ENCODE results near the gene CARS1. TPM values are rescaled to one million over a fixed set of nuclear protein-coding genes. Genes with fewer than 3 reads are reported as not detected.

CARS1 gene
- polyA plus RNA-seq, 3 donors: 30.9 to 46.8 (median 35.7) TPM

GRCh38 chr11:3099178-3099577 lies 42.0 kb upstream of the CARS1 start:
- no peak overlapping the region for H2AFZ ChIP-seq (ENCODE audit: insufficient read depth, low read depth, low read length, poor library complexity, severe bottlenecking)
- Mint-ChIP-seq H3K27me3 (ENCODE audit: low read depth in 3 of 3) (no peaks in the 10 kb centered on the region), H3K4me1 (peaks cover 30% of the 10 kb centered on the region), H3K9me3 (no peaks in the 10 kb centered on the region), H3K27ac (peak overlapping the region in 4 of 7 donors; percentile 42 to 75 (median 64)), H3K4me3 (no peak overlapping the region), H3K36me3 (peaks cover 35 to 81% of the 10 kb centered on the region in 2 donors)
- intact Hi-C loops (cut with micrococcal nuclease): no loop called here
- peak overlapping the region in 1 of 2 donors; percentile 67 for H3K27ac ChIP-seq (ENCODE audit: low read depth in 1 of 2, low read length in 2 of 2)
- no peaks in the 10 kb centered on the region for H3K79me2 ChIP-seq (ENCODE audit: insufficient read depth, low read length)
- WGBS (ENCODE audit: insufficient coverage): no CpG with 5 or more reads among the region's 3 CpGs
- H3K9me3 ChIP-seq (replicated peaks in 1 of 2; ENCODE audit: control insufficient read depth in 1 of 2, insufficient read depth in 1 of 2, low read length in 2 of 2): no peaks in the 10 kb centered on the region
- no peak overlapping the region for H3K9ac ChIP-seq (ENCODE audit: insufficient read depth, low read length, poor library complexity, severe bottlenecking)
- no peak overlapping the region for H3K4me3 ChIP-seq (replicated peaks in 1 of 3; ENCODE audit: low read depth in 2 of 3, low read length in 3 of 3)
- H4K20me1 ChIP-seq (ENCODE audit: insufficient read depth, low read length): no peaks in the 10 kb centered on the region
- peaks cover 19 to 66% of the 10 kb centered on the region in 2 donors for H3K36me3 ChIP-seq (replicated peaks in 1 of 2; ENCODE audit: control insufficient read depth in 1 of 2, insufficient read depth in 2 of 2, low read length in 2 of 2)
- no peak for TF ChIP-seq CTCF (IDR thresholded peaks at IDR 0.05)
- no peaks in the 10 kb centered on the region for H3K27me3 ChIP-seq (ENCODE audit: control insufficient read depth in 2 of 2, insufficient read depth in 2 of 2, low read length in 2 of 2)
- peak in 1 of 3 donors; percentile 5 for DNase-seq
- H3K4me2 ChIP-seq (replicated peaks; ENCODE audit: extremely low read depth, low read length, poor library complexity, severe bottlenecking): no peak overlapping the region
- peaks cover 22 to 28% of the 10 kb centered on the region in 2 donors for H3K4me1 ChIP-seq (ENCODE audit: control insufficient read depth in 1 of 2, insufficient read depth in 2 of 2, low read length in 2 of 2)

- no peak for DNase-seq
- TF ChIP-seq CTCF (IDR thresholded peaks at IDR 0.05): no peak
- peaks cover 28 to 71% of the 10 kb centered on the region in 2 donors for H3K36me3 ChIP-seq (replicated peaks in 1 of 2; ENCODE audit: control insufficient read depth in 1 of 2, insufficient read depth in 2 of 2, low read length in 2 of 2)
- Mint-ChIP-seq H3K27ac (peak overlapping the region in 2 of 7 donors; percentile 6 to 47), H3K27me3 (ENCODE audit: low read depth in 3 of 3) (no peaks in the 10 kb centered on the region), H3K4me1 (peaks cover 30% of the 10 kb centered on the region), H3K9me3 (no peaks in the 10 kb centered on the region), H3K4me3 (no peak overlapping the region), H3K36me3 (peaks cover 43 to 81% of the 10 kb centered on the region in 2 donors)
- no peak overlapping the region for H3K4me2 ChIP-seq (replicated peaks; ENCODE audit: extremely low read depth, low read length, poor library complexity, severe bottlenecking)
- H3K79me2 ChIP-seq (ENCODE audit: insufficient read depth, low read length): no peaks in the 10 kb centered on the region
- H3K27ac ChIP-seq (ENCODE audit: low read depth in 1 of 2, low read length in 2 of 2): no peak overlapping the region
- H2AFZ ChIP-seq (ENCODE audit: insufficient read depth, low read depth, low read length, poor library complexity, severe bottlenecking): no peak overlapping the region
- no peak overlapping the region for H3K4me3 ChIP-seq (replicated peaks in 1 of 3; ENCODE audit: low read depth in 2 of 3, low read length in 3 of 3)
- H3K9me3 ChIP-seq (replicated peaks in 1 of 2; ENCODE audit: control insufficient read depth in 1 of 2, insufficient read depth in 1 of 2, low read length in 2 of 2): no peaks in the 10 kb centered on the region
- peaks cover 22 to 29% of the 10 kb centered on the region in 2 donors for H3K4me1 ChIP-seq (ENCODE audit: control insufficient read depth in 1 of 2, insufficient read depth in 2 of 2, low read length in 2 of 2)
- intact Hi-C loops (cut with micrococcal nuclease): no loop called here
- H3K27me3 ChIP-seq (ENCODE audit: control insufficient read depth in 2 of 2, insufficient read depth in 2 of 2, low read length in 2 of 2): no peaks in the 10 kb centered on the region
- WGBS (ENCODE audit: insufficient coverage): 55% methylated on average over 2 of the region's 10 CpGs
- H4K20me1 ChIP-seq (ENCODE audit: insufficient read depth, low read length): peaks cover 5% of the 10 kb centered on the region
- H3K9ac ChIP-seq (ENCODE audit: insufficient read depth, low read length, poor library complexity, severe bottlenecking): no peak overlapping the region
These were observed 39.8 kb upstream of the CARS1 start for GRCh38 chr11:3096909-3097530.

All from CD14-positive monocyte (primary cell).